ENCODE results near the gene SSC5D.

The SSC5D gene

GRCh38 chr19:55519451-55520311, 31.4 kb downstream of the SSC5D start (continued):
- TF ChIP-seq ZNF792 (tag by site-specific recombination; IDR thresholded peaks at IDR 0.05), result peak; percentile 86; the same call in 1 of the 2 replicates
- peak; percentile 51; the same call in 1 of the 2 replicates for TF ChIP-seq ZBTB20 (tag by site-specific recombination; IDR thresholded peaks at IDR 0.05)
- 0 out of 2 replicates have a peak, but pooled peaks have one; percentile 8 for TF ChIP-seq PATZ1 (tag by site-specific recombination; IDR thresholded peaks at IDR 0.05)
- no peak; the same call in 1 of the 2 replicates for TF ChIP-seq KLF8 (tag by site-specific recombination; IDR thresholded peaks at IDR 0.05)
- TF ChIP-seq IKZF3 (tag by site-specific recombination; IDR thresholded peaks at IDR 0.05), result no peak
- TF ChIP-seq HOXC10 (CRISPR knock-in tag; IDR thresholded peaks at IDR 0.05), result peak; percentile 54; the same call in 1 of the 2 replicates
- TF ChIP-seq ZNF548 (tag by site-specific recombination; IDR thresholded peaks at IDR 0.05), result no peak; the same call in 1 of the 2 replicates
- TF ChIP-seq ZNF184 (tag by site-specific recombination; IDR thresholded peaks at IDR 0.05), result no peak; the same call in 1 of the 2 replicates
- TF ChIP-seq KLF7 (tag by site-specific recombination; IDR thresholded peaks at IDR 0.05; ENCODE audit: borderline replicate concordance), result no peak
- TF ChIP-seq ZNF133 (tag by site-specific recombination; IDR thresholded peaks at IDR 0.05), result peak; percentile 58; the same call in 1 of the 2 replicates
- no peak for TF ChIP-seq MZF1 (tag by site-specific recombination; IDR thresholded peaks at IDR 0.05; ENCODE audit: borderline replicate concordance)
- no peak for TF ChIP-seq GLIS2 (tag by site-specific recombination; IDR thresholded peaks at IDR 0.05)
- no peak for TF ChIP-seq ZNF423 (tag by site-specific recombination; IDR thresholded peaks at IDR 0.05)
- peak; percentile 38; the same call in 1 of the 2 replicates for TF ChIP-seq KLF17 (tag by site-specific recombination; IDR thresholded peaks at IDR 0.05)
- TF ChIP-seq TCF7L2 (IDR thresholded peaks at IDR 0.05; ENCODE audit: borderline replicate concordance, low read depth, low read length), result no peak
- TF ChIP-seq ZNF600 (tag by site-specific recombination; IDR thresholded peaks at IDR 0.05), result 0 out of 2 replicates have a peak, but pooled peaks have one; percentile 60
- no peak for TF ChIP-seq ZNF266 (tag by site-specific recombination; IDR thresholded peaks at IDR 0.05; ENCODE audit: low read depth)
- TF ChIP-seq ZNF302 (tag by site-specific recombination; IDR thresholded peaks at IDR 0.05; ENCODE audit: low read depth), result no peak
- TF ChIP-seq ZNF155 (tag by site-specific recombination; IDR thresholded peaks at IDR 0.05), result no peak
- no peak for TF ChIP-seq ZNF549 (tag by site-specific recombination; IDR thresholded peaks at IDR 0.05)
- peak; percentile 25 for TF ChIP-seq ZBTB26 (tag by site-specific recombination; optimal IDR thresholded peaks at IDR 0.05)
- TF ChIP-seq ZNF555 (tag by site-specific recombination; conservative IDR thresholded peaks at IDR 0.05), result no peak
- no peak for TF ChIP-seq ZNF707 (tag by site-specific recombination; IDR thresholded peaks at IDR 0.05)
- no peak for TF ChIP-seq ZNF488 (tag by site-specific recombination; IDR thresholded peaks at IDR 0.05)
- TF ChIP-seq CTCF (tag by site-specific recombination; IDR thresholded peaks at IDR 0.05), result no peak
- peak; percentile 95 for TF ChIP-seq ZBTB21 (tag by site-specific recombination; IDR thresholded peaks at IDR 0.05)
- no peak for TF ChIP-seq SCRT1 (tag by site-specific recombination; IDR thresholded peaks at IDR 0.05; ENCODE audit: borderline replicate concordance)
- peak; percentile 73 for TF ChIP-seq SP7 (tag by site-specific recombination; IDR thresholded peaks at IDR 0.05)
